Heart left ventricle (tissue), 13 donors: ENCODE results near the gene TSKU.

ENCODE experiments used
- POLR2A ChIP-seq, 2 donors: fragments of 450-650 bp; IDR thresholded peaks; one replicate each; pipeline ENCODE4 v1.6.1; 2017; ENCODE audit warnings: antibody characterized with exemption in 2 of 2, mild to moderate bottlenecking in 2 of 2, moderate library complexity in 2 of 2
- TF ChIP-seq, protein P1 (sequence below), 12 donors: fragments of 200-600 bp; sonication (generic) in 4 of 12; IDR thresholded peaks; one replicate each; pipeline versions ENCODE4 v1.5.0 to v1.8.0; 2018 to 2022; ENCODE audit warnings: antibody characterized with exemption in 12 of 12, mild to moderate bottlenecking in 5 of 12
- donor health status: ischemic (EF 13 %, LVEDD 7.1; RV severe dilation, severe dysfunction).
- donor health status: DM: no; HTN: yes; CAD: no.
- donor health status: DM: no; HTN: no; CAD: no.
- donor health status: ischemic (EF 25% LVEDD 6.9; RV normal size, moderate dysfunction).
- donor health status: ischemic (EF 25% LVEDD 5.7; RV mildly dilated, moderate dysfunction).
- donor health status: ischemic (EF 35%, LVEDD 5.7; RV mildly dilated, moderate dysfunction).
- donor health status: nonischemic (EF 11% LVEDD 7.7; RV severe dilation, severe dysfunction).
- donor health status: DM: yes; HTN: yes; CAD: no.
- donor health status: PGD.
- donor health status: ischemic (EF 29% LVEDD 5.4; RV normal size, mild dysfunction).
- donor health status: nonischemic (EF 23%, LVEDD 6.1; RV moderate dilation, normal function).

- TF ChIP-seq, protein P1, sequence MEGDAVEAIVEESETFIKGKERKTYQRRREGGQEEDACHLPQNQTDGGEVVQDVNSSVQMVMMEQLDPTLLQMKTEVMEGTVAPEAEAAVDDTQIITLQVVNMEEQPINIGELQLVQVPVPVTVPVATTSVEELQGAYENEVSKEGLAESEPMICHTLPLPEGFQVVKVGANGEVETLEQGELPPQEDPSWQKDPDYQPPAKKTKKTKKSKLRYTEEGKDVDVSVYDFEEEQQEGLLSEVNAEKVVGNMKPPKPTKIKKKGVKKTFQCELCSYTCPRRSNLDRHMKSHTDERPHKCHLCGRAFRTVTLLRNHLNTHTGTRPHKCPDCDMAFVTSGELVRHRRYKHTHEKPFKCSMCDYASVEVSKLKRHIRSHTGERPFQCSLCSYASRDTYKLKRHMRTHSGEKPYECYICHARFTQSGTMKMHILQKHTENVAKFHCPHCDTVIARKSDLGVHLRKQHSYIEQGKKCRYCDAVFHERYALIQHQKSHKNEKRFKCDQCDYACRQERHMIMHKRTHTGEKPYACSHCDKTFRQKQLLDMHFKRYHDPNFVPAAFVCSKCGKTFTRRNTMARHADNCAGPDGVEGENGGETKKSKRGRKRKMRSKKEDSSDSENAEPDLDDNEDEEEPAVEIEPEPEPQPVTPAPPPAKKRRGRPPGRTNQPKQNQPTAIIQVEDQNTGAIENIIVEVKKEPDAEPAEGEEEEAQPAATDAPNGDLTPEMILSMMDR (IDR thresholded peaks at IDR 0.05), result no peak
- TF ChIP-seq POLR2A (IDR thresholded peaks at IDR 0.05), result no peak
Measured at GRCh38 chr11:76761718-76762355, 21.3 kb upstream of the TSKU start.
